ENCODE measurements around the gene SIPA1L3.

Gene SIPA1L3

GRCh38 chr19:38071647-38072046 lies 164.6 kb downstream of the SIPA1L3 start:
- no peak for TF ChIP-seq CTCF (conservative IDR thresholded peaks at IDR 0.05; ENCODE audit: control insufficient read depth, insufficient read depth, low read depth, low read length)
- H3K4me3 ChIP-seq (ENCODE audit: control insufficient read depth, low read depth, low read length) = no peak overlapping the region
- no peak for DNase-seq (ENCODE audit: low read depth)

DNA sequence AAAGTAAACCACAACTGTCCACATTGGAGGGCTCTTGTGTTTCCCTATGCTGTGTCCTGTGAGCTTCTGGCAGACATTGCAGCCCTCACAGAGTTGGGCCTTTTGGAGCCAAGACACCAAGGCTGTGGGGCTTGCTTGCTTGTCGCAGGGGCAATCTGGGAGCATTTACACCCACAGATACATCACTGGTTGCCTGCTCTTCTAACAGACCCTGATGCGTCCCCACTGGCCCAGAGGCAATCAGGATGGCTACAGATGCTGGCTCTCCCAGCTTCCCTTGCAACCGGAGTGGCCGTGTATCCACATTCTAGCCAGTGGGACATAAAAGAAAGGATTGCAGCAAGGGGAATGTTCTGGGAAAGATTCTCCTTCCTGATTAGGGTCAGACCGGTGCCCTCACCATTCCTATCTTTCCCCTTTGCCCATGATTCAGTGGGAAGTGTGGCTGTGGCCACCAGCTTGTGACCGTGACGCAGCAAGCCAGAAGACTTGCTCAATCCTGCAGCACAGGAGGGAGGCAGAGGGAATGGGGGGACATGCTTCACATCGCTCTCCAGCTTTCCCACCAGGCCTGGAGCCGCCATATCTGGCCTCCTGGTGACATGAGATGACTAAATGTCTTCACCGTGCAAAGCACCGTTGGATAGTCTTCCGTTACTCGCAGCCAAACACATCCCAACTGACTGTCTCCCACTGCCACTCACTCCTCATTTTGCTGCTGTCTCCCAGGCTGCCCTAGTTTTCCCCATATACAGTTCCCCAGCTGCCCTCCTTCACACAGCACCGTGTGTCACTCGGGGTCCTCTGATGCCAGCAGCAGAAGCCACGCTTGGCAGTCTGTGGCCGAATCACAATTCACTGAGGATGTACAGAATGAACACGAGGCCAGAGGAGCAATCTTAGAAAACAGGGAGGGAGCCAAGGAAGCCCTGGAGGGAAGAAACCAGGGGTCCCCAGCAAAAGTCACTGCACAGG lies 166.1 kb downstream of the SIPA1L3 start:
- no peak for DNase-seq (ENCODE audit: low read depth)
- no peak for TF ChIP-seq CTCF (conservative IDR thresholded peaks at IDR 0.05; ENCODE audit: control insufficient read depth, insufficient read depth, low read depth, low read length)
- no peak overlapping the region for H3K4me3 ChIP-seq (ENCODE audit: control insufficient read depth, low read depth, low read length)

GRCh38 chr19:38073841-38074685 lies 167.1 kb downstream of the SIPA1L3 start:
- no peak for TF ChIP-seq CTCF (conservative IDR thresholded peaks at IDR 0.05; ENCODE audit: control insufficient read depth, insufficient read depth, low read depth, low read length)
- no peak overlapping the region for H3K4me3 ChIP-seq (ENCODE audit: control insufficient read depth, low read depth, low read length)
- DNase-seq (ENCODE audit: low read depth) = no peak

GRCh38 chr19:38076337-38076736 lies 169.3 kb downstream of the SIPA1L3 start:
- TF ChIP-seq CTCF (conservative IDR thresholded peaks at IDR 0.05; ENCODE audit: control insufficient read depth, insufficient read depth, low read depth, low read length) = no peak
- DNase-seq (ENCODE audit: low read depth) = no peak
- H3K4me3 ChIP-seq (ENCODE audit: control insufficient read depth, low read depth, low read length) = no peak overlapping the region

- DNase-seq (ENCODE audit: low read depth) = no peak
- no peak for TF ChIP-seq CTCF (conservative IDR thresholded peaks at IDR 0.05; ENCODE audit: control insufficient read depth, insufficient read depth, low read depth, low read length)
- no peak overlapping the region for H3K4me3 ChIP-seq (ENCODE audit: control insufficient read depth, low read depth, low read length)
Measured at GRCh38 chr19:38078302-38078930, 171.4 kb downstream of the SIPA1L3 start.

GRCh38 chr19:38079926-38080380 lies 172.9 kb downstream of the SIPA1L3 start:
- peak; percentile 92 for DNase-seq (ENCODE audit: low read depth)
- TF ChIP-seq CTCF (conservative IDR thresholded peaks at IDR 0.05; ENCODE audit: control insufficient read depth, insufficient read depth, low read depth, low read length) = no peak
- no peak overlapping the region for H3K4me3 ChIP-seq (ENCODE audit: control insufficient read depth, low read depth, low read length)

Data from fibroblast of mammary gland (primary cell).